KMS-11 (cell line): Measurements from ENCODE around the gene TUBE1.

ENCODE experiments used
- H2AFZ ChIP-seq: fragments of 200-600 bp; sonication (generic); 2 replicates; pipeline ENCODE4 v1.6.1; 2016; ENCODE audit warnings: antibody characterized with exemption, mixed run types, low read depth
- H3K27ac ChIP-seq: fragments of 200-600 bp; sonication (generic); 2 replicates; pipeline ENCODE4 v1.6.1; 2016; ENCODE audit warnings: mild to moderate bottlenecking, mixed run types
- H3K27me3 ChIP-seq: fragments of 200-600 bp; sonication (generic); 2 replicates; pipeline ENCODE4 v1.6.1; 2017; ENCODE audit warnings: mild to moderate bottlenecking, low read depth, mixed run types, moderate library complexity; ENCODE audit not compliant: insufficient read depth
- H3K36me3 ChIP-seq: fragments of 200-600 bp; sonication (generic); 2 replicates; pipeline ENCODE4 v1.6.1; 2017; ENCODE audit warnings: mild to moderate bottlenecking, mixed run types; ENCODE audit not compliant: insufficient read depth
- H3K4me1 ChIP-seq: fragments of 200-600 bp; sonication (generic); 2 replicates; pipeline ENCODE4 v1.6.1; 2016; ENCODE audit warnings: mild to moderate bottlenecking, low read depth, mixed run types; ENCODE audit not compliant: poor library complexity, severe bottlenecking
- H3K4me2 ChIP-seq: fragments of 200-600 bp; sonication (generic); 2 replicates; pipeline ENCODE4 v1.7.0; 2016; ENCODE audit warnings: mild to moderate bottlenecking, mixed run types
- H3K4me3 ChIP-seq: fragments of 200-600 bp; sonication (generic); IDR thresholded peaks from 2 replicates; pipeline ENCODE4 v1.6.1; 2017; ENCODE audit warnings: low read depth, low read length, mixed read lengths; ENCODE audit not compliant: insufficient read depth
- H3K79me2 ChIP-seq: fragments of 200-600 bp; sonication (generic); 2 replicates; pipeline ENCODE4 v1.6.1; 2016; ENCODE audit warnings: low read depth, mixed run types; ENCODE audit not compliant: insufficient read depth
- H3K9ac ChIP-seq: fragments of 200-600 bp; sonication (generic); 2 replicates; pipeline ENCODE4 v1.6.1; 2016; ENCODE audit warnings: mild to moderate bottlenecking, mixed run types
- H4K20me1 ChIP-seq: fragments of 200-600 bp; sonication (generic); 2 replicates; pipeline ENCODE4 v1.6.1; 2016; ENCODE audit warnings: mild to moderate bottlenecking, mixed run types; ENCODE audit not compliant: insufficient read depth
- TF ChIP-seq, protein P1 (sequence below): fragments of 200-600 bp; sonication (generic); conservative IDR thresholded peaks from 2 replicates; pipeline ENCODE4 v1.6.1; 2017; ENCODE audit warnings: low read depth, mild to moderate bottlenecking, antibody characterized with exemption, low read length, moderate library complexity, mixed read lengths

Gene TUBE1

DNA sequence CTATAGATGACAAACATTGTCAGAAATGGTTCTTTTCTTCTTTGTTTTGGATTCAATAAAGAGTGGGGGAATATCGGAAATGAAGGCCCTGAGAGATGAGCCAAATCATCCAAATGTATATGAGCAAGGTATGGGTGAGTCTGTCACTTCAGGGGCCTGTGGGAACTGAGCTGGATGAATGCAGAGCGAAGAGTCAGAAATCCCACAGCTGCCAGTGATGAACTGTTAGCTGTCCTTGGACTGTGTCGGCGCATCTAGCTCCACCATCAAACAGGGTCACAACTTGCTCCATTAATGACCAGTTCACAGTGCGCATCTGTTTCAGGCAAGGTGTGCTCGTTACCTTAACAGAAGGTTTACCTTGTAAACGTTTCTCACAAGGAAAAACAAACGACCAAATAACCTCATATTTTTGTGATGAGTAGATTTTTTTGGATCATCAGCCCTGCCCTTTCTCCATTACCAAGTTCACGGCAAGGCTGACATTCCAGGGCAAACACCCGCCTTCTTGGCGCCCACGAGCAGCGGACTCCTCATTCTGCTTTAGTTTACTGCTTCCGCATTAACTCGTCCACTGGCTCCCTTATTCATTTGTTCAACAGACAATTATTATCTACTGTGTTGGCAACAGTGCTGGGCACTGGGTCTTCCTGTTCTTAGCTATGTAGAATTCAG lies 48.4 kb downstream of the TUBE1 start:
- H3K36me3 ChIP-seq, result no peaks in the 10 kb centered on the region
- no peaks in the 10 kb centered on the region for H3K27me3 ChIP-seq
- H3K4me3 ChIP-seq, result no peak overlapping the region
- H3K79me2 ChIP-seq, result no peaks in the 10 kb centered on the region
- H3K4me2 ChIP-seq, result no peak overlapping the region
- no peaks in the 10 kb centered on the region for H4K20me1 ChIP-seq
- TF ChIP-seq, protein P1, sequence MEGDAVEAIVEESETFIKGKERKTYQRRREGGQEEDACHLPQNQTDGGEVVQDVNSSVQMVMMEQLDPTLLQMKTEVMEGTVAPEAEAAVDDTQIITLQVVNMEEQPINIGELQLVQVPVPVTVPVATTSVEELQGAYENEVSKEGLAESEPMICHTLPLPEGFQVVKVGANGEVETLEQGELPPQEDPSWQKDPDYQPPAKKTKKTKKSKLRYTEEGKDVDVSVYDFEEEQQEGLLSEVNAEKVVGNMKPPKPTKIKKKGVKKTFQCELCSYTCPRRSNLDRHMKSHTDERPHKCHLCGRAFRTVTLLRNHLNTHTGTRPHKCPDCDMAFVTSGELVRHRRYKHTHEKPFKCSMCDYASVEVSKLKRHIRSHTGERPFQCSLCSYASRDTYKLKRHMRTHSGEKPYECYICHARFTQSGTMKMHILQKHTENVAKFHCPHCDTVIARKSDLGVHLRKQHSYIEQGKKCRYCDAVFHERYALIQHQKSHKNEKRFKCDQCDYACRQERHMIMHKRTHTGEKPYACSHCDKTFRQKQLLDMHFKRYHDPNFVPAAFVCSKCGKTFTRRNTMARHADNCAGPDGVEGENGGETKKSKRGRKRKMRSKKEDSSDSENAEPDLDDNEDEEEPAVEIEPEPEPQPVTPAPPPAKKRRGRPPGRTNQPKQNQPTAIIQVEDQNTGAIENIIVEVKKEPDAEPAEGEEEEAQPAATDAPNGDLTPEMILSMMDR, result no peak
- peaks cover 4% of the 10 kb centered on the region for H3K4me1 ChIP-seq
- no peak overlapping the region for H3K9ac ChIP-seq
- no peak overlapping the region for H2AFZ ChIP-seq
- H3K27ac ChIP-seq, result no peak overlapping the region

DNA sequence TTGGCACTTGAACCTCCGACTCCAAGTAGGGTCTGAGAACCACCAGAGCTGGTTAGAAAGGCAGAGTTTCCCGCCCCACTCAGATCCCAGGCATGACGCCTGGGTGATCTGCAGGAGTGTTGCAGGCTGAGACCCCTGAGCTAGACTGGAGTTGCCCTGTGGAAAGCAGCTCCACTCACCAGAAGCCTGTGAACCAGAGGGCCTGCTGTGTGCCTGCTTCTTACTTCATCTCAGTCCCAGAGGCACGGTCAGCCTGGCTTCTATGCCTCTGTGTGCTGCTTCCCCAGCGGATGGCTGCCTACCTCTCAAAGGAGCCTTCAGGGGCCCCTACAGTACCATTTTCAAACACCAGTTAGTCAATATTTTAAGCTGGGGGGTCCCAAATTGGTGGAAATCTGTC lies 49.0 kb downstream of the TUBE1 start:
- H3K4me2 ChIP-seq, result no peak overlapping the region
- no peak overlapping the region for H3K27ac ChIP-seq
- H3K4me3 ChIP-seq, result no peak overlapping the region
- no peak overlapping the region for H2AFZ ChIP-seq
- TF ChIP-seq, protein P1, result no peak
- H3K27me3 ChIP-seq, result no peaks in the 10 kb centered on the region
- no peak overlapping the region for H3K9ac ChIP-seq
- H4K20me1 ChIP-seq, result no peaks in the 10 kb centered on the region
- H3K4me1 ChIP-seq, result peaks cover 4% of the 10 kb centered on the region
- no peaks in the 10 kb centered on the region for H3K79me2 ChIP-seq
- no peaks in the 10 kb centered on the region for H3K36me3 ChIP-seq

DNA sequence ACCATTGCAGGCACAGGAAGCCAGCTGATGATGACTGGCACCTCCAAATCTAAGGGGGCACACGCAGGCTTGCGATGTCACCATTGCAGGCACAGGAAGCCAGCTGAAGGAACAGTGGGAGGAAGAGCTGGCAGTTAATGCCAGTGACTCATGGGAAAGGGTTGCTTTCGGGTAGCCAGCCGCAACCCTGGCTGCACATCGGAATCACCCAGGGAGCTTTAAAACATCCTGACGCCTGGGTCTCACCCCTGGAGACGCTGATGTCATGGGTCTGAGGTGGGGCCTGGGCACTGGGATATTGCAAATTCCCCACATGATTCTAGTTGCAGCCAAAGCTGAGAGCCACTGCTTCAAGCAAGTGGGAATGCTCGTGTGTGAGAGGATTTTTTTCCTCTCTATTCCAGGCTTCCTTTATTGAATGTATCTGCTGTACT lies 49.5 kb downstream of the TUBE1 start:
- Histone ChIP-seq H3K4me2 (no peak overlapping the region), H2AFZ (no peak overlapping the region)

DNA sequence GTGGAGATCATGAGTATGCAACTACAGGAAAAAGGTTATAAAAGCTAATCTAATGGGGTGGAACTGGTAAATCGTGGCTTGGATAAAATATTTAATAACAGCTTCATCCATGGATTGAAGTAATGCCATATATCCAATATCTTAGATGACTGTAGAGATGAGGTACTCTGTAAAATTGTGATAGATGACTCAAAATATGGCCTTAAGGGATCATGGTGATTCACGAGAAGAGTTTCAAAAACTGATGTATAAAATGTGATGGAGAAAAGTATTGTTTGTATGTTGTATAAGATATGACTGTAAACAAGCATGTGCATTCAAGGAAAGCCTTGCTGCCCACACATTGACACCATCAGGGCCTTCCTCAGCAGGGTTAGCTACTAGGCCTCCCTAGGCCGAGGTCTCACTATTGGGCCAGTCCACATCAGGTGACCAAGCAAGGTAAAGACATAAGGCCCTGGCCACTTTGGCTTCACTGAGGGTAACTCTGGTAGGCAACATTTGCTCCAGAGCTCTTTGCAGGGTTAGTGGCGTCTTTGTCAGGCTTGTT lies 51.1 kb downstream of the TUBE1 start:
- TF ChIP-seq, protein P1, result no peak
- Histone ChIP-seq H3K27me3 (no peaks in the 10 kb centered on the region), H2AFZ (no peak overlapping the region), H3K4me3 (no peak overlapping the region), H4K20me1 (no peaks in the 10 kb centered on the region), H3K79me2 (no peaks in the 10 kb centered on the region), H3K36me3 (no peaks in the 10 kb centered on the region), H3K9ac (no peak overlapping the region), H3K27ac (no peak overlapping the region), H3K4me1 (no peaks in the 10 kb centered on the region), H3K4me2 (no peak overlapping the region)

More for the DNA sequence above, 49.5 kb downstream of the TUBE1 start:
- no peaks in the 10 kb centered on the region for H3K36me3 ChIP-seq
- no peak overlapping the region for H3K27ac ChIP-seq
- H3K27me3 ChIP-seq, result no peaks in the 10 kb centered on the region
- H3K9ac ChIP-seq, result no peak overlapping the region
- H3K4me1 ChIP-seq, result peaks cover 3% of the 10 kb centered on the region
- no peaks in the 10 kb centered on the region for H4K20me1 ChIP-seq
- no peaks in the 10 kb centered on the region for H3K79me2 ChIP-seq
- no peak overlapping the region for H3K4me3 ChIP-seq
- TF ChIP-seq, protein P1, result no peak
